ENCODE results near the gene TRIM26.

The TRIM26 gene

GRCh38 chr6:30150671-30151395, 62.4 kb downstream of the TRIM26 start:
- Histone ChIP-seq H3K79me2 (ENCODE audit: insufficient read depth, low read length) (no peaks in the 10 kb centered on the region), H3K9me2 (replicated peaks; ENCODE audit: insufficient read depth, low read length) (no peaks in the 10 kb centered on the region), H3K27ac (ENCODE audit: low read depth, low read length) (no peak overlapping the region), H2AFZ (ENCODE audit: low read depth, low read length, severe bottlenecking) (no peak overlapping the region), H3F3A (ENCODE audit: insufficient read depth) (no peaks in the 10 kb centered on the region), H3K4me2 (ENCODE audit: low read depth, low read length, poor library complexity, severe bottlenecking) (no peak overlapping the region), H3K4me3 (ENCODE audit: insufficient read depth, low read length, poor library complexity, severe bottlenecking) (no peak overlapping the region), H4K20me1 (ENCODE audit: low read depth, low read length) (no peaks in the 10 kb centered on the region), H3K9me3 (ENCODE audit: insufficient read depth, low read length) (no peaks in the 10 kb centered on the region), H3K27me3 (ENCODE audit: low read length) (no peaks in the 10 kb centered on the region), H3K36me3 (ENCODE audit: low read length) (no peaks in the 10 kb centered on the region), H3K9ac (ENCODE audit: low read length) (no peak overlapping the region)
- no peak for TF ChIP-seq EZH2phosphoT487 (conservative IDR thresholded peaks at IDR 0.05; ENCODE audit: low read length)

GRCh38 chr6:30149858-30150550, 63.2 kb downstream of the TRIM26 start:
- no peak overlapping the region for H3K4me2 ChIP-seq (ENCODE audit: low read depth, low read length, poor library complexity, severe bottlenecking)
- H3K9me3 ChIP-seq (ENCODE audit: insufficient read depth, low read length), result no peaks in the 10 kb centered on the region
- no peaks in the 10 kb centered on the region for H3K36me3 ChIP-seq (ENCODE audit: low read length)
- H3K9ac ChIP-seq (ENCODE audit: low read length), result no peak overlapping the region
- H3K79me2 ChIP-seq (ENCODE audit: insufficient read depth, low read length), result no peaks in the 10 kb centered on the region
- H4K20me1 ChIP-seq (ENCODE audit: low read depth, low read length), result no peaks in the 10 kb centered on the region
- TF ChIP-seq, protein P1, sequence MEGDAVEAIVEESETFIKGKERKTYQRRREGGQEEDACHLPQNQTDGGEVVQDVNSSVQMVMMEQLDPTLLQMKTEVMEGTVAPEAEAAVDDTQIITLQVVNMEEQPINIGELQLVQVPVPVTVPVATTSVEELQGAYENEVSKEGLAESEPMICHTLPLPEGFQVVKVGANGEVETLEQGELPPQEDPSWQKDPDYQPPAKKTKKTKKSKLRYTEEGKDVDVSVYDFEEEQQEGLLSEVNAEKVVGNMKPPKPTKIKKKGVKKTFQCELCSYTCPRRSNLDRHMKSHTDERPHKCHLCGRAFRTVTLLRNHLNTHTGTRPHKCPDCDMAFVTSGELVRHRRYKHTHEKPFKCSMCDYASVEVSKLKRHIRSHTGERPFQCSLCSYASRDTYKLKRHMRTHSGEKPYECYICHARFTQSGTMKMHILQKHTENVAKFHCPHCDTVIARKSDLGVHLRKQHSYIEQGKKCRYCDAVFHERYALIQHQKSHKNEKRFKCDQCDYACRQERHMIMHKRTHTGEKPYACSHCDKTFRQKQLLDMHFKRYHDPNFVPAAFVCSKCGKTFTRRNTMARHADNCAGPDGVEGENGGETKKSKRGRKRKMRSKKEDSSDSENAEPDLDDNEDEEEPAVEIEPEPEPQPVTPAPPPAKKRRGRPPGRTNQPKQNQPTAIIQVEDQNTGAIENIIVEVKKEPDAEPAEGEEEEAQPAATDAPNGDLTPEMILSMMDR (IDR thresholded peaks at IDR 0.05; ENCODE audit: insufficient read depth, low read length, poor library complexity, severe bottlenecking), result no peak
- no peak overlapping the region for H2AFZ ChIP-seq (ENCODE audit: low read depth, low read length, severe bottlenecking)
- no peak overlapping the region for H3K4me3 ChIP-seq (ENCODE audit: insufficient read depth, low read length, poor library complexity, severe bottlenecking)
- H3K27me3 ChIP-seq (ENCODE audit: low read length), result no peaks in the 10 kb centered on the region
- no peak overlapping the region for H3K27ac ChIP-seq (ENCODE audit: low read depth, low read length)
- no peaks in the 10 kb centered on the region for H3F3A ChIP-seq (ENCODE audit: insufficient read depth)
- H3K9me2 ChIP-seq (replicated peaks; ENCODE audit: insufficient read depth, low read length), result no peaks in the 10 kb centered on the region

- Histone ChIP-seq H3K4me2 (ENCODE audit: low read depth, low read length, poor library complexity, severe bottlenecking) (no peak overlapping the region), H4K20me1 (ENCODE audit: low read depth, low read length) (no peaks in the 10 kb centered on the region), H3K9me2 (replicated peaks; ENCODE audit: insufficient read depth, low read length) (no peaks in the 10 kb centered on the region), H3K9ac (ENCODE audit: low read length) (no peak overlapping the region), H3K27ac (ENCODE audit: low read depth, low read length) (no peak overlapping the region), H3K36me3 (ENCODE audit: low read length) (no peaks in the 10 kb centered on the region), H3K9me3 (ENCODE audit: insufficient read depth, low read length) (no peaks in the 10 kb centered on the region), H3K27me3 (ENCODE audit: low read length) (0 out of 2 replicates have a peak, but pooled peaks cover 4% of the 10 kb centered on the region), H2AFZ (ENCODE audit: low read depth, low read length, severe bottlenecking) (no peak overlapping the region), H3K4me3 (ENCODE audit: insufficient read depth, low read length, poor library complexity, severe bottlenecking) (no peak overlapping the region), H3K79me2 (ENCODE audit: insufficient read depth, low read length) (no peaks in the 10 kb centered on the region), H3F3A (ENCODE audit: insufficient read depth) (no peaks in the 10 kb centered on the region)
- TF ChIP-seq EZH2phosphoT487 (conservative IDR thresholded peaks at IDR 0.05; ENCODE audit: low read length), result no peak
- TF ChIP-seq, protein P1 (IDR thresholded peaks at IDR 0.05; ENCODE audit: insufficient read depth, low read length, poor library complexity, severe bottlenecking), result no peak
Observed at GRCh38 chr6:30149234-30149633, 64.0 kb downstream of the TRIM26 start.

GRCh38 chr6:30147096-30147495, 66.1 kb downstream of the TRIM26 start:
- TF ChIP-seq EZH2phosphoT487 (conservative IDR thresholded peaks at IDR 0.05; ENCODE audit: low read length), result no peak
- no peak overlapping the region for H3K9ac ChIP-seq (ENCODE audit: low read length)
- H3K27ac ChIP-seq (ENCODE audit: low read depth, low read length), result no peak overlapping the region
- H3K9me2 ChIP-seq (replicated peaks; ENCODE audit: insufficient read depth, low read length), result no peaks in the 10 kb centered on the region
- no peaks in the 10 kb centered on the region for H3F3A ChIP-seq (ENCODE audit: insufficient read depth)
- no peaks in the 10 kb centered on the region for H3K9me3 ChIP-seq (ENCODE audit: insufficient read depth, low read length)
- H3K4me3 ChIP-seq (ENCODE audit: insufficient read depth, low read length, poor library complexity, severe bottlenecking), result no peak overlapping the region
- H3K27me3 ChIP-seq (ENCODE audit: low read length), result 0 out of 2 replicates have a peak, but pooled peaks cover 4% of the 10 kb centered on the region
- no peaks in the 10 kb centered on the region for H4K20me1 ChIP-seq (ENCODE audit: low read depth, low read length)
- H3K4me2 ChIP-seq (ENCODE audit: low read depth, low read length, poor library complexity, severe bottlenecking), result no peak overlapping the region
- no peaks in the 10 kb centered on the region for H3K79me2 ChIP-seq (ENCODE audit: insufficient read depth, low read length)
- no peaks in the 10 kb centered on the region for H3K36me3 ChIP-seq (ENCODE audit: low read length)
- H2AFZ ChIP-seq (ENCODE audit: low read depth, low read length, severe bottlenecking), result no peak overlapping the region

Data from SU-DHL-6 (cell line).